Adrenal gland (tissue), 5 donors: ENCODE data around the gene PTBP1.

ENCODE experiments used
- CTCF ChIP-seq, 6 experiments: fragments of 450-650 bp in 4 of 6; fragments of 200-600 bp in 2 of 6; sonication (generic) in 1 of 6; IDR thresholded peaks; 1 replicate in 5 of 6; 2 replicates in 1 of 6; pipeline versions ENCODE4 v1.5.1 to v1.8.0; 2016 to 2021; ENCODE audit warnings: antibody characterized with exemption in 6 of 6, mild to moderate bottlenecking in 2 of 6, moderate library complexity in 1 of 6
- POLR2A ChIP-seq, 2 donors: fragments of 450-650 bp; IDR thresholded peaks; one replicate each; pipeline ENCODE4 v1.6.1; 2017; ENCODE audit warnings: antibody characterized with exemption in 2 of 2, mild to moderate bottlenecking in 2 of 2, moderate library complexity in 1 of 2
- donor health status: DM: no; HTN: no; CAD: no.

GRCh38 chr19:771332-771785 lies 25.9 kb upstream of the PTBP1 start:
- peak; percentile 18 to 54 (median 48) for TF ChIP-seq CTCF (IDR thresholded peaks at IDR 0.05)
- TF ChIP-seq POLR2A (IDR thresholded peaks at IDR 0.05) = no peak
